ENCODE measurements around the gene CAPZB.

CAPZB gene

GRCh38 chr1:19466112-19466561 lies 19.2 kb downstream of the CAPZB start:
- H3K4me1 ChIP-seq (ENCODE audit: insufficient read depth, low read length, poor library complexity, severe bottlenecking) = peaks cover 62% of the 10 kb centered on the region
- H3K79me2 ChIP-seq (ENCODE audit: insufficient read depth, low read length) = peaks cover 99% of the 10 kb centered on the region
- no peak overlapping the region for H3K4me2 ChIP-seq (ENCODE audit: low read depth, low read length, poor library complexity, severe bottlenecking)
- H3K9me2 ChIP-seq (replicated peaks; ENCODE audit: low read depth, low read length) = no peaks in the 10 kb centered on the region
- H3K9me3 ChIP-seq (ENCODE audit: insufficient read depth, low read depth, low read length) = no peaks in the 10 kb centered on the region
- no peak overlapping the region for H3K9ac ChIP-seq (ENCODE audit: low read depth, low read length, poor library complexity, severe bottlenecking)
- no peaks in the 10 kb centered on the region for H3K27me3 ChIP-seq (ENCODE audit: insufficient read depth, low read length, poor library complexity, severe bottlenecking)
- no peak overlapping the region for H3K4me3 ChIP-seq (ENCODE audit: low read length, poor library complexity, severe bottlenecking)
- peaks cover 94% of the 10 kb centered on the region for H4K20me1 ChIP-seq (ENCODE audit: insufficient read depth, low read length, poor library complexity, severe bottlenecking)
- peaks cover 17% of the 10 kb centered on the region; the same call in 1 of the 2 replicates for H3K36me3 ChIP-seq (ENCODE audit: insufficient read depth, low read length)
- TF ChIP-seq EZH2phosphoT487 (IDR thresholded peaks at IDR 0.05; ENCODE audit: borderline replicate concordance) = no peak
- no peak for TF ChIP-seq CTCF (conservative IDR thresholded peaks at IDR 0.05; ENCODE audit: low read length)
- H2AFZ ChIP-seq (ENCODE audit: low read length) = no peak overlapping the region
- H3F3A ChIP-seq (ENCODE audit: low read depth) = 0 out of 2 replicates have a peak, but pooled peaks cover 2% of the 10 kb centered on the region

- Histone ChIP-seq H3F3A (ENCODE audit: low read depth) (0 out of 2 replicates have a peak, but pooled peaks cover 2% of the 10 kb centered on the region), H3K4me1 (ENCODE audit: insufficient read depth, low read length, poor library complexity, severe bottlenecking) (peaks cover 61% of the 10 kb centered on the region), H3K4me3 (ENCODE audit: low read length, poor library complexity, severe bottlenecking) (no peak overlapping the region), H3K36me3 (ENCODE audit: insufficient read depth, low read length) (peaks cover 12% of the 10 kb centered on the region; the same call in 1 of the 2 replicates), H3K9ac (ENCODE audit: low read depth, low read length, poor library complexity, severe bottlenecking) (no peak overlapping the region), H2AFZ (ENCODE audit: low read length) (no peak overlapping the region), H3K9me3 (ENCODE audit: insufficient read depth, low read depth, low read length) (no peaks in the 10 kb centered on the region), H3K79me2 (ENCODE audit: insufficient read depth, low read length) (peaks cover 99% of the 10 kb centered on the region), H3K9me2 (replicated peaks; ENCODE audit: low read depth, low read length) (no peaks in the 10 kb centered on the region), H4K20me1 (ENCODE audit: insufficient read depth, low read length, poor library complexity, severe bottlenecking) (peaks cover 93% of the 10 kb centered on the region), H3K27me3 (ENCODE audit: insufficient read depth, low read length, poor library complexity, severe bottlenecking) (no peaks in the 10 kb centered on the region), H3K4me2 (ENCODE audit: low read depth, low read length, poor library complexity, severe bottlenecking) (no peak overlapping the region)
- TF ChIP-seq EZH2phosphoT487 (IDR thresholded peaks at IDR 0.05; ENCODE audit: borderline replicate concordance) (no peak), CTCF (conservative IDR thresholded peaks at IDR 0.05; ENCODE audit: low read length) (no peak)
These were observed 19.7 kb downstream of the CAPZB start for GRCh38 chr1:19465650-19466049.

GRCh38 chr1:19465123-19465522 lies 20.2 kb downstream of the CAPZB start:
- Histone ChIP-seq H3K9me3 (ENCODE audit: insufficient read depth, low read depth, low read length) (no peaks in the 10 kb centered on the region), H3K27me3 (ENCODE audit: insufficient read depth, low read length, poor library complexity, severe bottlenecking) (no peaks in the 10 kb centered on the region), H4K20me1 (ENCODE audit: insufficient read depth, low read length, poor library complexity, severe bottlenecking) (peaks cover 90% of the 10 kb centered on the region), H3K4me1 (ENCODE audit: insufficient read depth, low read length, poor library complexity, severe bottlenecking) (peaks cover 56% of the 10 kb centered on the region), H3F3A (ENCODE audit: low read depth) (0 out of 2 replicates have a peak, but pooled peaks cover 2% of the 10 kb centered on the region), H3K36me3 (ENCODE audit: insufficient read depth, low read length) (peaks cover 7% of the 10 kb centered on the region; the same call in 1 of the 2 replicates), H3K79me2 (ENCODE audit: insufficient read depth, low read length) (peaks cover 98% of the 10 kb centered on the region), H3K9me2 (replicated peaks; ENCODE audit: low read depth, low read length) (no peaks in the 10 kb centered on the region), H3K4me2 (ENCODE audit: low read depth, low read length, poor library complexity, severe bottlenecking) (no peak overlapping the region), H3K9ac (ENCODE audit: low read depth, low read length, poor library complexity, severe bottlenecking) (no peak overlapping the region), H3K4me3 (ENCODE audit: low read length, poor library complexity, severe bottlenecking) (no peak overlapping the region), H2AFZ (ENCODE audit: low read length) (no peak overlapping the region)
- TF ChIP-seq EZH2phosphoT487 (IDR thresholded peaks at IDR 0.05; ENCODE audit: borderline replicate concordance) (no peak), CTCF (conservative IDR thresholded peaks at IDR 0.05; ENCODE audit: low read length) (no peak)

All from Loucy (cell line).